ENCODE data around the gene ZNF695.

DNA sequence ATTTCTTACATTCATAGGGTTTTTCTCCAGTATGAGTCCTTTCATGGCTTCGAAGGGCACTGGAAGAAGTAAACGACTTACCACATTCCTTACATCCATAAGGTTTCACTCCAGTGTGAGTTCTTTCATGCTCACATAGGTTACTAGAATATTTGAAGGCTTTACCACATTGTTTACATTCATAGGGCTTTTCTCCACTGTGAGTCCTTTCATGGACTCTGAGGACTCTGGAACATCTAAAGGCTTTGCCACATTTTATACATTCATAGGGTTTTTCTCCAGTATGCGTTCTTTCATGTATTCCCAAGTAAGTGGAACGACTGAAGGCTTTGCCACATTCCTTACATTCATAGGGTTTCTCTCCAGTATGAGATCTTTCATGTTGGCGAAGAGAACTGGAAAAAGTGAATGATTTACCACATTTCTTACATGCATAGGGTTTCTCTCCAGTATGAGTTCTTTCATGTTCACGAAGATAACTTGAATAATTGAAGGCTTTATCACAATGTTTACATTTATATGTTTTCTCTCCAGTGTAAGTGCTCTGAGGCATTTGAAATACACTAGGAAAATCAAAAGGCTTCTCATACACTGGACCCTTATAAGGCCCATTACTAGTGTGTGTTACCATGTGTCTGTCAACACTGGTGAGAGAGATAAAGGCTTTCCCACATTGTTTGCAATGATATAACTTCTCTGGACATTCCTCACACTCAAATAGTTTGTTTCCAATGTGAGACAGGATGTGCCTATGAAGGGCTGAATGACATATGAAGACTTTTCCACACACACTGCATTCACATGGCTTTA, 29.9 kb upstream of the ZNF695 start:
- TF ChIP-seq POLR2A (IDR thresholded peaks at IDR 0.05; ENCODE audit: low read length): no peak
- TF ChIP-seq GATA1 (IDR thresholded peaks at IDR 0.05; ENCODE audit: low read depth, low read length): no peak
